AG10803 (cell line): Measurements from ENCODE around the gene RINT1.
"Not testable (repeated sequence)": the region's sequence is repeated elsewhere in the genome, so short reads cannot be mapped to it uniquely, and the experiment has no call there.

Experiments used
- DNase-seq: peaks from one replicate; pipeline ENCODE4 v3.0.0; 2010; ENCODE audit warnings: low read depth
- H3K4me3 ChIP-seq: 2 replicates; pipeline ENCODE4 v1.5.1; 2011; ENCODE audit warnings: mild to moderate bottlenecking, low read length, control low read depth
- CTCF ChIP-seq: conservative IDR thresholded peaks from 2 replicates; pipeline ENCODE4 v1.5.1; 2011; ENCODE audit warnings: mild to moderate bottlenecking, low read length, control low read depth, inconsistent platforms

RINT1 gene

GRCh38 chr7:105589356-105590077 lies 57.5 kb downstream of the RINT1 start:
- TF ChIP-seq CTCF = peak; percentile 84
- peak; percentile 79 for DNase-seq
- H3K4me3 ChIP-seq = no peak overlapping the region

GRCh38 chr7:105590793-105591192 lies 58.8 kb downstream of the RINT1 start:
- H3K4me3 ChIP-seq = no peak overlapping the region
- no peak for DNase-seq
- no peak for TF ChIP-seq CTCF

- no peak for TF ChIP-seq CTCF
- DNase-seq = no peak
- no peak overlapping the region for H3K4me3 ChIP-seq
Observed at GRCh38 chr7:105591522-105591921, 59.5 kb downstream of the RINT1 start.

DNA sequence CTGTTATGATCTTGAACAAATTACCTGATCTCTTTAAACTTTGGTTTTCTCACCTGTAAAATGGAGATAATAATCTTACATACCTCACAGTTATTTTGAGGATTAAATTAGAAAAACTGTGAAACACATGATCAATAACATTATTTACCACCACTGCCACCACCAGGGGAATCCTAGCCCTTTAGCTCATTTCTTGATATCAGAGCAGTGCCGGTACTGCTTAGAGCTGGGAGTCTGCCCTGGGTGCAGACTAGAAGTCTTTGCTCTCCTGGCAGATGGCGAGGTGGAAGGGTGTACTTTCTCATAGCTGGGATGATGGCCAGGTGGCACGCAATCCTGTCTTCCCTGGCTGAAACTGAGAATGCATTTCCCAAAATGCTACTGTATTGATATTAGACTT lies 62.0 kb downstream of the RINT1 start:
- no peak for DNase-seq
- H3K4me3 ChIP-seq = no peak overlapping the region
- TF ChIP-seq CTCF = no peak

GRCh38 chr7:105596866-105597265 lies 64.9 kb downstream of the RINT1 start:
- DNase-seq = no peak
- no peak for TF ChIP-seq CTCF
- no peak overlapping the region for H3K4me3 ChIP-seq

- DNase-seq = not testable (repeated sequence)
Observed at GRCh38 chr7:105599080-105599479, 67.1 kb downstream of the RINT1 start.

DNA sequence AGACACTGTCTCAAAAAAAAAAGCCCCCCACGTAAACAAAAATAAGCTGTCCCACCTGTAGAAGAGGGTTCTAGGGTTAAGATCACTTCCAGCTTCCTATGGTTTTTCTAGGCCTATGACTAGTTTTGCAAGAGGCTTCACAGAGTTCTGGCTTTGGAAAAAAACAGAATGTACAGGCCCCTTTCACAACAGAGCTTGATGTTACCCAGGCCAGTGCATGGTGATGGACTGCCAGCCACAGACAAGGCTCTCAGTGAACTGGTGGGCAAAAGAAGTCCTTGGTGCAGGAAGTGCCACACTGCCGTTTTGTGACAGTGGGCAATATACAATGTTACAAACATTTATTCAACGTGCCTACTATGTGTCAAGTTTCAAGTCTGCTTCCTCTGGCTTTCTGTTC lies 67.5 kb downstream of the RINT1 start:
- TF ChIP-seq CTCF = no peak
- H3K4me3 ChIP-seq = no peak overlapping the region
- DNase-seq = no peak

More at GRCh38 chr7:105599080-105599479, 67.1 kb downstream of the RINT1 start:
- not testable (repeated sequence) for H3K4me3 ChIP-seq
